Lung (tissue), 12 donors: ENCODE data around the gene TMEM192. TPM values are rescaled to one million over a fixed set of nuclear protein-coding genes. Genes with fewer than 3 reads are reported as not detected.

ENCODE experiments used
- ATAC-seq: fragments of 200-7000 bp; cut with Tn5 transposase; one replicate; pipeline ENCODE4 v1.9.1; 2020; ENCODE audit warnings: moderate number of reproducible peaks; ENCODE audit not compliant: insufficient read depth, low FRiP score
- DNase-seq, 3 donors: peaks; one replicate each; pipeline ENCODE4 v3.0.0-alpha.2; 2013 to 2017
- H3K27ac ChIP-seq, 2 donors: one replicate each; pipeline ENCODE4 v1.5.1; 2013; ENCODE audit warnings: mild to moderate bottlenecking in 2 of 2, moderate library complexity in 2 of 2, control low read depth in 1 of 2, inconsistent platforms in 1 of 2, low read depth in 1 of 2, low read length in 1 of 2
- H3K27me3 ChIP-seq, 3 donors: one replicate each; pipeline ENCODE4 v1.5.1; 2013; ENCODE audit warnings: low read length in 2 of 3; ENCODE audit not compliant: control insufficient read depth in 3 of 3, insufficient read depth in 3 of 3
- H3K36me3 ChIP-seq, 4 donors: one replicate each; pipeline ENCODE4 v1.5.1; 2013; ENCODE audit warnings: low read length in 4 of 4, mild to moderate bottlenecking in 1 of 4, moderate library complexity in 1 of 4; ENCODE audit not compliant: control insufficient read depth in 4 of 4, insufficient read depth in 4 of 4
- H3K4me1 ChIP-seq, 5 donors: one replicate each; pipeline ENCODE4 v1.5.1; 2013; ENCODE audit warnings: low read length in 5 of 5, mild to moderate bottlenecking in 2 of 5, moderate library complexity in 1 of 5; ENCODE audit not compliant: control insufficient read depth in 5 of 5, insufficient read depth in 5 of 5
- H3K4me3 ChIP-seq: one replicate; pipeline ENCODE4 v1.5.1; 2013; ENCODE audit warnings: mild to moderate bottlenecking, control low read depth, moderate library complexity
- H3K9ac ChIP-seq, 2 donors: one replicate each; pipeline ENCODE4 v1.5.1; 2013; ENCODE audit warnings: low read length in 2 of 2, control low read depth in 1 of 2; ENCODE audit not compliant: insufficient read depth in 1 of 2
- H3K9me3 ChIP-seq, 4 donors: one replicate each; pipeline ENCODE4 v1.5.1; 2013; ENCODE audit warnings: low read length in 3 of 4, mild to moderate bottlenecking in 1 of 4, moderate library complexity in 1 of 4; ENCODE audit not compliant: control insufficient read depth in 4 of 4, insufficient read depth in 3 of 4
- WGBS, 2 donors: extraction: QIAGEN DNeasy Blood & Tissue Kit; methylation state at CpG; one replicate each; pipeline ENCODE4 v1.1.7; 2013; 5-methylcytosine and 5-hydroxymethylcytosine counted together
- polyA plus RNA-seq, 2 donors: library from polyadenylated mRNA; stranded (reverse); fragments of 200-250 nt; gene quantifications; one replicate each; pipeline ENCODE4 v1.2.1, GENCODE V29; 2013
- total RNA-seq, 2 donors: library from RNA; depleted of rRNA in 1 of 2; stranded (reverse); fragments of >200 nt in 1 of 2; gene quantifications; one replicate each; pipeline ENCODE4 v1.2.1, GENCODE V29; 2014 to 2021
- TF ChIP-seq, protein P1 (sequence below): IDR thresholded peaks from 2 replicates; pipeline ENCODE4 v1.5.1; 2012; ENCODE audit warnings: mild to moderate bottlenecking; ENCODE audit errors: control extremely low read depth, extremely low read depth
- donor health status: control.
- donor health status: control.
- donor health status: Bipolar disorder and iron deficiency.
- donor health status: healthy.
- donor health status: DM: yes; HTN: yes; CAD: no.

The TMEM192 gene
- total and polyA plus RNA-seq, 4 donors: 8.9 to 16.4 (median 15.2) TPM

DNA sequence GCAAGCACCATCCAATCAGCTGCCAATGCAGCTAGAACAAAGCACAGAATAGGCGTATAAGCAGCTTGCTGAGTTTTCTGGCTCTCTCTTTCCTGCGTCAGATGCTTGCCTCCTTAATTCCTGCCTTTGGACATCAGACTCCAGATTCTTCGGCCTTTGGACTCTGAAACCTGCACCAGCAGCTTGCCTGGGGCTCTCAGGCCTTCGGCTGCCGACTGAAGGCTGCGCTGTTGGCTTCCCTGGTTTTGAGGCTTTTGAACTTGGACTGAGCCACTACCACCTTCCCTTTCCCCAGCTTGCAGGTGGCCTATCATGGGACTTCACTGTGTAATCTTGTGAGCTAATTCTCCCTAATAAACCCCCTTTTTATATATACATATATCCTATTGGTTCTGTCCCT is 6.1 kb downstream of the TMEM192 start:
- H3K27me3 ChIP-seq: no peaks in the 10 kb centered on the region
- no peak overlapping the region for H3K9ac ChIP-seq
- H3K9me3 ChIP-seq: no peaks in the 10 kb centered on the region
- peaks cover 4 to 6% (median 5%) of the 10 kb centered on the region in 4 donors for H3K36me3 ChIP-seq
- TF ChIP-seq, protein P1, sequence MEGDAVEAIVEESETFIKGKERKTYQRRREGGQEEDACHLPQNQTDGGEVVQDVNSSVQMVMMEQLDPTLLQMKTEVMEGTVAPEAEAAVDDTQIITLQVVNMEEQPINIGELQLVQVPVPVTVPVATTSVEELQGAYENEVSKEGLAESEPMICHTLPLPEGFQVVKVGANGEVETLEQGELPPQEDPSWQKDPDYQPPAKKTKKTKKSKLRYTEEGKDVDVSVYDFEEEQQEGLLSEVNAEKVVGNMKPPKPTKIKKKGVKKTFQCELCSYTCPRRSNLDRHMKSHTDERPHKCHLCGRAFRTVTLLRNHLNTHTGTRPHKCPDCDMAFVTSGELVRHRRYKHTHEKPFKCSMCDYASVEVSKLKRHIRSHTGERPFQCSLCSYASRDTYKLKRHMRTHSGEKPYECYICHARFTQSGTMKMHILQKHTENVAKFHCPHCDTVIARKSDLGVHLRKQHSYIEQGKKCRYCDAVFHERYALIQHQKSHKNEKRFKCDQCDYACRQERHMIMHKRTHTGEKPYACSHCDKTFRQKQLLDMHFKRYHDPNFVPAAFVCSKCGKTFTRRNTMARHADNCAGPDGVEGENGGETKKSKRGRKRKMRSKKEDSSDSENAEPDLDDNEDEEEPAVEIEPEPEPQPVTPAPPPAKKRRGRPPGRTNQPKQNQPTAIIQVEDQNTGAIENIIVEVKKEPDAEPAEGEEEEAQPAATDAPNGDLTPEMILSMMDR: no peak
- H3K27ac ChIP-seq: no peak overlapping the region
- peaks cover 0 to 2% (median 0%) of the 10 kb centered on the region in 5 donors for H3K4me1 ChIP-seq
- ATAC-seq: no peak
- whole genome bisulfite sequencing, 2 donors: 96 to 100% methylated on average over 6 of the region's 6 CpGs
- no peak for DNase-seq
- no peak overlapping the region for H3K4me3 ChIP-seq

DNA sequence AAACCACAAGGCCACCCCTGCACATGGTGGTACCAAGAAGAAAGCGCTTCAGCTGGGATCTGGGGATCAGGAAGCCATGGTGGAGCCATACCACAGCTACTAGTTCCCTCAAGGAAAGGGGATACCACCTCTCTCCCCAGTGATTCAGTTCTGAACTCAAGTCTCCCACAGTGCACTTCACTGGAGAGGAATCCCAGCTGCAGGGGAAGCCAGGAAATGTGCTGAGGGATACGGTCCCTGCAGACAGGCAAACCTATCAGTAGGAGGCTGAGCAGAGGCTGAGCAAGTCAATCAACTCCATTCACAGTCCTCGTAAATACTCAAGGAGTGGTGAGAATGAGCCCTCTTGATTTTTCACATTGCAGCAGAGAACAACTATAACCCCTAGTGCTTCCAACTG is 11.0 kb downstream of the TMEM192 start:
- H3K4me3 ChIP-seq: no peak overlapping the region
- no peaks in the 10 kb centered on the region for H3K9me3 ChIP-seq
- no peak overlapping the region for H3K27ac ChIP-seq
- WGBS, 2 donors: 89 to 92% methylated on average over 3 of the region's 3 CpGs
- H3K9ac ChIP-seq: no peak overlapping the region
- H3K27me3 ChIP-seq: no peaks in the 10 kb centered on the region
- TF ChIP-seq, protein P1: no peak
- no peaks in the 10 kb centered on the region for H3K4me1 ChIP-seq
- ATAC-seq: no peak
- H3K36me3 ChIP-seq: peaks cover 7 to 15% (median 13%) of the 10 kb centered on the region in 4 donors
- DNase-seq: no peak

DNA sequence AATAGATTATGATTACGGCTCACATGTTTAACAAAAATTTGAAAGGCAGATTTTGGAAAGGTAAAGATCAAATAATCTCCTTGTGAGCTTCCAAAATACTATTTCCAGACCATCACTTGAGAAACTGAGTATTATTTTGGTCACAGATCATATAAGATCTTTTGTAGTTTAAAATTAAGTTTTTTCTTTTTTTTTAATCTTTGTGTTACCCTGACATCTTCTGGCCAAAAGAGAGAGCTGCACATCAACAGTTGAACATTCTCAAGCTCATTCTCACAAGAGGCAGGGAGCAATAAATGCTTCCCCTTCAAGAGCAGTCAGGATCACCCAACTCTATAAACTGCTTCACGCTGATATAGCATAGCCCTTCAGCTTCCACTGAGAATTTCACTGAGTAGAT is 15.9 kb downstream of the TMEM192 start:
- TF ChIP-seq, protein P1: no peak
- Histone ChIP-seq H3K27me3 (no peaks in the 10 kb centered on the region), H3K9ac (no peak overlapping the region), H3K4me1 (no peaks in the 10 kb centered on the region), H3K27ac (no peak overlapping the region), H3K36me3 (peaks cover 5 to 19% (median 15%) of the 10 kb centered on the region in 4 donors), H3K9me3 (no peaks in the 10 kb centered on the region), H3K4me3 (no peak overlapping the region)
- no peak for ATAC-seq
- DNase-seq: peak in 2 of 3 donors; percentile 42 to 55
- WGBS, 2 donors: 87 to 94% methylated on average over 2 of the region's 2 CpGs

DNA sequence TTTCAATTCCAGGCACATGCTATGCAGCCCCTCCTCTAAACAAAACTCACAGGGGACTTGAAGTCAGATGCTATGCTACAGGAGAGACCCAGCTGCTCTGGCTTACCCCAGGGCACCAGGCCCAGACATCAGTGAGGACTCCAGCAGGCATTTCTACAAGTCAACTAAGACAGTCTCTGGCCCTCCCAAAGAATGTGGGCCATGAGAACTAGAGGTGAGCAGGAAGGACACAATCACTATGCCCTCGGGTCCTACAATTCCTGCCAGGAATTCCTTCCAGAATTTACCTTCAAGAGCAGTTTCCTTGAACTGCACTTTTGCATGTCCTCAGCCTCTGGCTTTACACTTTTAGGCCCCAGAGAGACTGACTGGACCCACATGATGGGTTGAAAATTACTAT is 17.4 kb downstream of the TMEM192 start:
- no peak overlapping the region for H3K4me3 ChIP-seq
- H3K9me3 ChIP-seq: no peaks in the 10 kb centered on the region
- TF ChIP-seq, protein P1: no peak
- no peak overlapping the region for H3K27ac ChIP-seq
- H3K27me3 ChIP-seq: no peaks in the 10 kb centered on the region
- H3K36me3 ChIP-seq: peaks cover 0 to 18% (median 9%) of the 10 kb centered on the region in 4 donors
- no peak overlapping the region for H3K9ac ChIP-seq
- DNase-seq: no peak
- WGBS, 2 donors: 63 to 80% methylated on average over 1 of the region's 1 CpG
- H3K4me1 ChIP-seq: no peaks in the 10 kb centered on the region
- no peak for ATAC-seq
